ENCODE data around the gene ZNF12. TPM values are rescaled to one million over a fixed set of nuclear protein-coding genes. Genes with fewer than 3 reads are reported as not detected.

ZNF12 gene
- total RNA-seq, 1 experiment from 2014 or later: 8.9 TPM

Other genes starting within 250 kb of the ZNF12 start
- 230 and 259 TPM in 2 replicates for gene KDELR2, start 222.8 kb downstream of the ZNF12 start, total RNA-seq (2014; rRNA removed; shearing (Covaris generic); ENCODE audit: low replicate concordance)
- gene GRID2IP, start 155.5 kb downstream of the ZNF12 start, total RNA-seq (2014; rRNA removed; shearing (Covaris generic); ENCODE audit: low replicate concordance): not detected in 2 replicates
- 103 and 129 TPM in 2 replicates for gene ZDHHC4, start 129.5 kb downstream of the ZNF12 start, total RNA-seq (2014; rRNA removed; shearing (Covaris generic); ENCODE audit: low replicate concordance)
- 11.3 and 19.7 TPM in 2 replicates for gene INTS15, start 116.9 kb downstream of the ZNF12 start, total RNA-seq (2014; rRNA removed; shearing (Covaris generic); ENCODE audit: low replicate concordance)
- not detected in 2 replicates for gene ZNF853, start 91.3 kb downstream of the ZNF12 start, total RNA-seq (2014; rRNA removed; shearing (Covaris generic); ENCODE audit: low replicate concordance)
- gene ZNF316, start 69.6 kb downstream of the ZNF12 start, total RNA-seq (2014; rRNA removed; shearing (Covaris generic); ENCODE audit: low replicate concordance): 12.8 and 21.2 TPM in 2 replicates
- 0.10 and 0.14 TPM in 2 replicates for gene RSPH10B2, start 47.2 kb upstream of the ZNF12 start, total RNA-seq (2014; rRNA removed; shearing (Covaris generic); ENCODE audit: low replicate concordance)
- 35.7 and 86.9 TPM in 2 replicates for gene CCZ1B, start 119.3 kb upstream of the ZNF12 start, total RNA-seq (2014; rRNA removed; shearing (Covaris generic); ENCODE audit: low replicate concordance)

Measured in Caki2 (cell line).